ENCODE measurements around the gene ASB14.

ASB14 gene

DNA sequence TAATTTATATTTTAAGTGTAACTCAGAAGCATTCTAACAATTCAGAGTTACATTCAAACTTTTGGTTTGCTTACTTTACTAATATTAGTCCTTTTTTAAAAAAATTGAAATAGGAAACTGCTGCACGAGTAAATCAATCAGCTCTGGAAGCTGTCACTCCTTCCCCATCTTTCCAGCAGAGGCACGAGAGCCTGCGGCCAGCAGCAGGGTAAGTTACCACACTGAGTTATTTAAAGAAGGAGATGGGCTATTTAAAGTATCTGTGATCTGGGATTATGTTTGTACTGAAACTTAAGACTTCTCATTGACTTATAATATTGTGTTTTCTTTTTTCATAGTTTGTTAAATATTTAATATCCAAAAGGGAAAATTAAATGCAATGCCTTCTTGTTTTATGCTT, 35.6 kb downstream of the ASB14 start:
- no peak overlapping the region for H4K8ac ChIP-seq (ENCODE audit: low read depth, low read length)
- no peak overlapping the region for H3K4me3 ChIP-seq (ENCODE audit: low read length in 2 of 2)
- no peaks in the 10 kb centered on the region for H3K4me1 ChIP-seq (ENCODE audit: control insufficient read depth in 2 of 2, insufficient read depth in 1 of 2, low read depth in 1 of 2, low read length in 2 of 2)
- H3K36me3 ChIP-seq (replicated peaks in 1 of 2; ENCODE audit: control insufficient read depth in 2 of 2, insufficient read depth in 2 of 2, low read length in 2 of 2): peaks cover 6 to 71% of the 10 kb centered on the region in 2 donors
- H2BK12ac ChIP-seq (ENCODE audit: low read length): no peak overlapping the region
- H3K9me3 ChIP-seq (replicated peaks in 1 of 2; ENCODE audit: control insufficient read depth in 2 of 2, insufficient read depth in 1 of 2, low read depth in 1 of 2, low read length in 2 of 2): no peaks in the 10 kb centered on the region
- no peak overlapping the region for H2BK5ac ChIP-seq (ENCODE audit: low read length)
- no peak overlapping the region for H2BK15ac ChIP-seq (ENCODE audit: low read length)
- H2BK120ac ChIP-seq (ENCODE audit: low read depth, low read length): no peak overlapping the region
- H3K9ac ChIP-seq (ENCODE audit: low read depth, low read length, poor library complexity): no peak overlapping the region
- H3K4ac ChIP-seq (ENCODE audit: low read length): no peak overlapping the region
- H3K27ac ChIP-seq (replicated peaks; ENCODE audit: low read length): no peak overlapping the region
- no peak overlapping the region for H2AFZ ChIP-seq (ENCODE audit: low read length)
- DNase-seq (ENCODE audit: low spot score): no peak
- no peak overlapping the region for H3K18ac ChIP-seq (ENCODE audit: low read length)
- H3K4me2 ChIP-seq (ENCODE audit: insufficient read depth, low read length, poor library complexity, severe bottlenecking): no peak overlapping the region
- H3K23ac ChIP-seq (ENCODE audit: low read depth, low read length, poor library complexity): no peak overlapping the region
- no CpG with 5 or more reads among the region's 3 CpGs for WGBS, 2 donors (ENCODE audit: extremely low coverage in 2 of 2, insufficient read length in 2 of 2, insufficient replicate concordance in 1 of 2)
- H2AK5ac ChIP-seq (ENCODE audit: low read depth, low read length): no peak overlapping the region
- no peak overlapping the region for H4K91ac ChIP-seq (ENCODE audit: low read depth, low read length, poor library complexity)
- H3K79me1 ChIP-seq (ENCODE audit: low read depth, low read length): no peaks in the 10 kb centered on the region
- H3K27me3 ChIP-seq (ENCODE audit: control insufficient read depth in 3 of 3, insufficient read depth in 3 of 3, low read depth in 1 of 3, low read length in 3 of 3): no peaks in the 10 kb centered on the region
- H3K14ac ChIP-seq (ENCODE audit: low read length): no peak overlapping the region

DNA sequence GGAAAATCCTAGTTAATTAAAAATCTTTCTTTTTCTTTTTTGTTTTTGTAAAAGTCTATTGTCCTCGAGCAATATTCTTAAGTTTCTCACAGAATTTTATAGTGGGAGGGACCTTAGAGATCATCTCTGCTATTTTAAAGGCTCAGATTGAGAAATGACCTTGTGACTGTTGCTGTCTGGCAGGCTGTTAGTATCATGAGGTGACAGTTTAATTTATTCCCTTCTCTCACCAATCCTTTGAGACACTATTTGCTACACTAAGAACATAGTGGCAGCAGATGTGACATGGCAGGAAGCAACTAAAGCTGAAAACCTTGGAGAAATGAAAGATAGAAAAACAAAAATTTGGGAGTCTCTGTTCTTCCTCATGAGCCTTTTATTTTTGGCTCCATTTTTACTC, 40.1 kb downstream of the ASB14 start:
- H3K9me3 ChIP-seq (replicated peaks in 1 of 2; ENCODE audit: control insufficient read depth in 2 of 2, insufficient read depth in 1 of 2, low read depth in 1 of 2, low read length in 2 of 2): no peaks in the 10 kb centered on the region
- H2BK15ac ChIP-seq (ENCODE audit: low read length): no peak overlapping the region
- H2AFZ ChIP-seq (ENCODE audit: low read length): no peak overlapping the region
- no peak overlapping the region for H2BK12ac ChIP-seq (ENCODE audit: low read length)
- no CpG with 5 or more reads among the region's 1 CpG for WGBS, 2 donors (ENCODE audit: extremely low coverage in 2 of 2, insufficient read length in 2 of 2, insufficient replicate concordance in 1 of 2)
- H3K27me3 ChIP-seq (ENCODE audit: control insufficient read depth in 3 of 3, insufficient read depth in 3 of 3, low read depth in 1 of 3, low read length in 3 of 3): no peaks in the 10 kb centered on the region
- H3K4me2 ChIP-seq (ENCODE audit: insufficient read depth, low read length, poor library complexity, severe bottlenecking): no peak overlapping the region
- H3K4me3 ChIP-seq (ENCODE audit: low read length in 2 of 2): no peak overlapping the region
- no peaks in the 10 kb centered on the region for H3K4me1 ChIP-seq (ENCODE audit: control insufficient read depth in 2 of 2, insufficient read depth in 1 of 2, low read depth in 1 of 2, low read length in 2 of 2)
- no peak overlapping the region for H4K91ac ChIP-seq (ENCODE audit: low read depth, low read length, poor library complexity)
- H3K27ac ChIP-seq (replicated peaks; ENCODE audit: low read length): no peak overlapping the region
- H3K18ac ChIP-seq (ENCODE audit: low read length): no peak overlapping the region
- no peak overlapping the region for H3K14ac ChIP-seq (ENCODE audit: low read length)
- H2BK5ac ChIP-seq (ENCODE audit: low read length): no peak overlapping the region
- H4K8ac ChIP-seq (ENCODE audit: low read depth, low read length): no peak overlapping the region
- H3K4ac ChIP-seq (ENCODE audit: low read length): no peak overlapping the region
- H3K36me3 ChIP-seq (replicated peaks in 1 of 2; ENCODE audit: control insufficient read depth in 2 of 2, insufficient read depth in 2 of 2, low read length in 2 of 2): peaks cover 2 to 66% of the 10 kb centered on the region in 2 donors
- DNase-seq (ENCODE audit: low spot score): no peak
- no peak overlapping the region for H2BK120ac ChIP-seq (ENCODE audit: low read depth, low read length)
- no peak overlapping the region for H3K23ac ChIP-seq (ENCODE audit: low read depth, low read length, poor library complexity)
- H3K9ac ChIP-seq (ENCODE audit: low read depth, low read length, poor library complexity): no peak overlapping the region
- no peaks in the 10 kb centered on the region for H3K79me1 ChIP-seq (ENCODE audit: low read depth, low read length)
- H2AK5ac ChIP-seq (ENCODE audit: low read depth, low read length): no peak overlapping the region

DNA sequence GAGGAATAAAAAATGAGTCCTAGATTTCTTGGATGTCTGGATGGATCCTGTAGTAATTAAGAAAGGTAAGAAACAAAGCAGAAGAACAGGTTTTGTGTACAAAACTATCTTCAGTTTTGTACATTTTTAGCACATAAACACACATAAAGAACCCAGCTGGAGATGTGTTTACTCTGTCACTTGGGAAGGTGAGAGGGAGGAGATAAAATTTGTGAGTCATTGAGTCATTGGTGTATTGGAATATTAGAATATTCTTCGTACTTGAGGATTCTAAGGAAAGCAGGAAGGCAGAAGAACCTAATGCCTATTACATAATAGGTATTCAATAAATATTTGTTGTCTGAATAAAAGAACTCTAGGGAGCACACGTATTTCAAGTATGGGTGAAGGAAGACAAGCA, 47.5 kb downstream of the ASB14 start:
- Histone ChIP-seq H2BK12ac (ENCODE audit: low read length) (no peak overlapping the region), H4K91ac (ENCODE audit: low read depth, low read length, poor library complexity) (no peak overlapping the region), H2AK5ac (ENCODE audit: low read depth, low read length) (no peak overlapping the region), H2BK120ac (ENCODE audit: low read depth, low read length) (no peak overlapping the region), H3K79me1 (ENCODE audit: low read depth, low read length) (no peaks in the 10 kb centered on the region), H3K4me3 (ENCODE audit: low read length in 2 of 2) (no peak overlapping the region), H3K4ac (ENCODE audit: low read length) (no peak overlapping the region), H3K27me3 (ENCODE audit: control insufficient read depth in 3 of 3, insufficient read depth in 3 of 3, low read depth in 1 of 3, low read length in 3 of 3) (no peaks in the 10 kb centered on the region), H2BK15ac (ENCODE audit: low read length) (no peak overlapping the region), H3K14ac (ENCODE audit: low read length) (no peak overlapping the region), H3K27ac (replicated peaks; ENCODE audit: low read length) (no peak overlapping the region), H2BK5ac (ENCODE audit: low read length) (no peak overlapping the region), H4K8ac (ENCODE audit: low read depth, low read length) (no peak overlapping the region), H3K9me3 (replicated peaks in 1 of 2; ENCODE audit: control insufficient read depth in 2 of 2, insufficient read depth in 1 of 2, low read depth in 1 of 2, low read length in 2 of 2) (no peaks in the 10 kb centered on the region), H3K9ac (ENCODE audit: low read depth, low read length, poor library complexity) (no peak overlapping the region), H3K4me2 (ENCODE audit: insufficient read depth, low read length, poor library complexity, severe bottlenecking) (no peak overlapping the region), H2AFZ (ENCODE audit: low read length) (no peak overlapping the region), H3K4me1 (ENCODE audit: control insufficient read depth in 2 of 2, insufficient read depth in 1 of 2, low read depth in 1 of 2, low read length in 2 of 2) (no peaks in the 10 kb centered on the region), H3K36me3 (replicated peaks in 1 of 2; ENCODE audit: control insufficient read depth in 2 of 2, insufficient read depth in 2 of 2, low read length in 2 of 2) (peaks cover 11 to 95% of the 10 kb centered on the region in 2 donors), H3K23ac (ENCODE audit: low read depth, low read length, poor library complexity) (no peak overlapping the region), H3K18ac (ENCODE audit: low read length) (no peak overlapping the region)
- no peak for DNase-seq (ENCODE audit: low spot score)
- no CpG with 5 or more reads among the region's 2 CpGs for WGBS, 2 donors (ENCODE audit: extremely low coverage in 2 of 2, insufficient read length in 2 of 2, insufficient replicate concordance in 1 of 2)

DNA sequence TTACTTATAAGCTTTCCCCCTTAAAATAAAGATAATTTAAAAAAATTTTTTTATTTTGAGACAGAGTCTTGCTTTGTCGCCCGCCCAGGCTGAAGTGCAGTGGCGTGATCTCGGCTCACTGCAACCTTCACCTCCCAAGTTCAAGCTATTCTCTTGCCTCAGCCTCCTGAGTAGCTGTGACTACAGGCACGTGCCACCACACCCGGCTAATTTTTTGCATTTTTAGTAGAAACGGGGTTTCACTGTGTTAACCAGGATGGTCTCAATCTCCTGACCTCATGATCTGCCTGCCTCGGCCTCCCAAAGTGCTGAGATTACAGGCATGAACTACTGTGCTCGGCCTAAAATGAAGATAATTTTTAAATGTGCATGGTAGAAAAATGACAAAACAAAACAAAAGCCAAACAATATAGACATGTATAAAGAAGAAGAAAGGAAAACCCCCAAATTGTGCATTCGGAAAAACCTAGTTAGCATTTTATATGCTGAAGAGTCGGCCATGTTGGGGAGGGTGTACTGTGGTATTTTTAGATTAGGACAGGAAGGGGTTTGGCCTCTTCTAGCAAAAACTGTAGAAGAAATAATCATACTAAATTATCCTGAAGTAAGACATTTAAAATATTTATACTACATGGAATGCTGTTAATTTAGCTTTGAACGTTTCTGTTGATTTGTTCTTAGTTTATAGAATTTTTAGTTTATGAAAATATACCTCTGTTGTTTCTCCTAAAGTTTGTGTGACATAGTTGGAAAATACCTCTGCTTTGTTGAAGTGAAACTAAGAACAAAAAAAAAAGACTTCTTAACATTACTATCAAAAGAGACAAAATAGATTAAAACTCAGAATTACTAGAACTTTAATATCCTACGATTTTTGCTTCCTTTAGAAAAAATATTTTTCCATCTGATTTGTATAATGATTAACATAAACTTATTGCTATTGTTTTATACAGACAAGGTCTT, 57.6 kb downstream of the ASB14 start:
- Histone ChIP-seq H2BK5ac (ENCODE audit: low read length) (no peak overlapping the region), H3K9me3 (replicated peaks in 1 of 2; ENCODE audit: control insufficient read depth in 2 of 2, insufficient read depth in 1 of 2, low read depth in 1 of 2, low read length in 2 of 2) (no peaks in the 10 kb centered on the region), H2AK5ac (ENCODE audit: low read depth, low read length) (no peak overlapping the region), H3K27ac (replicated peaks; ENCODE audit: low read length) (no peak overlapping the region), H3K4me2 (ENCODE audit: insufficient read depth, low read length, poor library complexity, severe bottlenecking) (no peak overlapping the region), H2BK120ac (ENCODE audit: low read depth, low read length) (no peak overlapping the region), H3K79me1 (ENCODE audit: low read depth, low read length) (no peaks in the 10 kb centered on the region), H3K4ac (ENCODE audit: low read length) (no peak overlapping the region), H3K14ac (ENCODE audit: low read length) (no peak overlapping the region), H3K4me1 (ENCODE audit: control insufficient read depth in 2 of 2, insufficient read depth in 1 of 2, low read depth in 1 of 2, low read length in 2 of 2) (no peaks in the 10 kb centered on the region), H3K4me3 (ENCODE audit: low read length in 2 of 2) (no peak overlapping the region), H3K9ac (ENCODE audit: low read depth, low read length, poor library complexity) (no peak overlapping the region), H2BK12ac (ENCODE audit: low read length) (no peak overlapping the region), H2AFZ (ENCODE audit: low read length) (no peak overlapping the region), H3K23ac (ENCODE audit: low read depth, low read length, poor library complexity) (no peak overlapping the region), H4K8ac (ENCODE audit: low read depth, low read length) (no peak overlapping the region), H3K27me3 (ENCODE audit: control insufficient read depth in 3 of 3, insufficient read depth in 3 of 3, low read depth in 1 of 3, low read length in 3 of 3) (no peaks in the 10 kb centered on the region), H3K18ac (ENCODE audit: low read length) (no peak overlapping the region), H4K91ac (ENCODE audit: low read depth, low read length, poor library complexity) (no peak overlapping the region), H3K36me3 (replicated peaks in 1 of 2; ENCODE audit: control insufficient read depth in 2 of 2, insufficient read depth in 2 of 2, low read length in 2 of 2) (peaks cover 0 to 27% of the 10 kb centered on the region in 2 donors), H2BK15ac (ENCODE audit: low read length) (no peak overlapping the region)
- no peak for DNase-seq (ENCODE audit: low spot score)
- WGBS, 2 donors (ENCODE audit: extremely low coverage in 2 of 2, insufficient read length in 2 of 2, insufficient replicate concordance in 1 of 2): no CpG with 5 or more reads among the region's 13 CpGs

All from neuronal stem cell (in vitro differentiated cells).